ENCODE data around the gene C16orf90. TPM values are rescaled to one million over a fixed set of nuclear protein-coding genes. Genes with fewer than 3 reads are reported as not detected.

The C16orf90 gene
- total and polyA plus RNA-seq, 4 donors, result not detected

DNA sequence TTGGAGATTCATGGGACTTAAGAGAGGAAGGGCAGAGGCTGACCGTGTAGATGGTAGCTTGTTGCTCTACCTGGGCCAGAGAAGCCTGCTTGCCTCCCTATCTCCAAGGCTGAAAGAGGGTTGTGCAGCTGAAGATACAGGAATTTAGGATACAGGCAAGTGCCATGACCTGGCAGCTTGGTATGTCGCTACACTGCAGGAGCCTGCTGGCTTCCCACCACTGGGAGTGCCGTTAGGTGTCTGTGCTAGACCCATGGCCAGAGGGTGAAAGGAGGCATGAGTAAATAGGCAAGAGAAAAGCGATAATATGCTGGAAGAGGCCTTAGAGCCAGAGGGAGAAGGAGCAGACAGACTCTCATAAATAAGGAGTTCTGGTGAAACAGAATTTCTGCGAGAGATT lies 41.2 kb downstream of the C16orf90 start:
- no peak overlapping the region for H3K27ac ChIP-seq (ENCODE audit: low read depth in 1 of 2, low read length in 2 of 2)
- H3K9ac ChIP-seq (ENCODE audit: low read depth in 1 of 2, low read length in 2 of 2), result no peak overlapping the region
- WGBS, result 94% methylated on average over 5 of the region's 5 CpGs
- H3K4me1 ChIP-seq (ENCODE audit: control insufficient read depth in 4 of 4, insufficient read depth in 4 of 4, low read length in 3 of 4), result peaks cover 0 to 13% (median 8%) of the 10 kb centered on the region in 4 donors
- peaks cover 0 to 4% (median 2%) of the 10 kb centered on the region in 4 donors for H3K36me3 ChIP-seq (ENCODE audit: control insufficient read depth in 4 of 4, insufficient read depth in 3 of 4, low read depth in 1 of 4, low read length in 3 of 4)
- H3K27me3 ChIP-seq (ENCODE audit: control insufficient read depth in 4 of 4, insufficient read depth in 4 of 4, low read length in 3 of 4), result no peaks in the 10 kb centered on the region
- TF ChIP-seq, protein P1, sequence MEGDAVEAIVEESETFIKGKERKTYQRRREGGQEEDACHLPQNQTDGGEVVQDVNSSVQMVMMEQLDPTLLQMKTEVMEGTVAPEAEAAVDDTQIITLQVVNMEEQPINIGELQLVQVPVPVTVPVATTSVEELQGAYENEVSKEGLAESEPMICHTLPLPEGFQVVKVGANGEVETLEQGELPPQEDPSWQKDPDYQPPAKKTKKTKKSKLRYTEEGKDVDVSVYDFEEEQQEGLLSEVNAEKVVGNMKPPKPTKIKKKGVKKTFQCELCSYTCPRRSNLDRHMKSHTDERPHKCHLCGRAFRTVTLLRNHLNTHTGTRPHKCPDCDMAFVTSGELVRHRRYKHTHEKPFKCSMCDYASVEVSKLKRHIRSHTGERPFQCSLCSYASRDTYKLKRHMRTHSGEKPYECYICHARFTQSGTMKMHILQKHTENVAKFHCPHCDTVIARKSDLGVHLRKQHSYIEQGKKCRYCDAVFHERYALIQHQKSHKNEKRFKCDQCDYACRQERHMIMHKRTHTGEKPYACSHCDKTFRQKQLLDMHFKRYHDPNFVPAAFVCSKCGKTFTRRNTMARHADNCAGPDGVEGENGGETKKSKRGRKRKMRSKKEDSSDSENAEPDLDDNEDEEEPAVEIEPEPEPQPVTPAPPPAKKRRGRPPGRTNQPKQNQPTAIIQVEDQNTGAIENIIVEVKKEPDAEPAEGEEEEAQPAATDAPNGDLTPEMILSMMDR (IDR thresholded peaks at IDR 0.05; ENCODE audit: low read depth, low read length, missing input control), result no peak
- TF ChIP-seq JUND (IDR thresholded peaks at IDR 0.05), result no peak
- no peak for TF ChIP-seq RXRA (IDR thresholded peaks at IDR 0.05)
- no peak for DNase-seq (ENCODE audit: low spot score)
- no peaks in the 10 kb centered on the region for H3K9me3 ChIP-seq (ENCODE audit: control insufficient read depth in 4 of 4, low read length in 3 of 4)
- no peak overlapping the region for H3K4me3 ChIP-seq (ENCODE audit: low read depth in 1 of 3, low read length in 3 of 3)

DNA sequence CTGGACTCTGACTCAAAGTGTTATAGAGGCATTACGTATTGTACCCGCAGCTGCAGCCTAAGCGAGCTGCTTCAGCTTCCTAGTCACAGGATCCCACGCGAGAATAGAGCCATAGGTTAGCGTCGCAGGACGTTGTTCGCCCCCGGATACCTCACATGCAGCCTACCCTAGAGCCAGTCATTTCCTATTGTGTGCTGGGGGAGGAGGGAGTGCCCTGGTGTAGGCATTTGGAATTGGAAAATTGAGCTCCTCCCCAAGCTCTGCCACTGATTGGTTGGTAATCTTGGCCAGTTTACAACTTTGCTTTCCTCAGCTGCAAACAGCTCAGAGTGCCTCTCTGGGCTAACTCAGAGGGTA lies 51.3 kb downstream of the C16orf90 start:
- TF ChIP-seq RAD21 (IDR thresholded peaks at IDR 0.05) (peak in 1 of 2 donors; percentile 17), NR2F2 (IDR thresholded peaks at IDR 0.05) (no peak)
- TF ChIP-seq, protein P1 (IDR thresholded peaks at IDR 0.05; ENCODE audit: low read depth, low read length, missing input control), result peak; percentile 4
- Histone ChIP-seq H3K4me1 (ENCODE audit: control insufficient read depth in 4 of 4, insufficient read depth in 4 of 4, low read length in 3 of 4) (peaks cover 0 to 16% (median 8%) of the 10 kb centered on the region in 4 donors), H3K4me3 (ENCODE audit: low read depth in 1 of 3, low read length in 3 of 3) (peak overlapping the region; percentile 62 to 89 (median 83)), H3K9me3 (ENCODE audit: control insufficient read depth in 4 of 4, low read length in 3 of 4) (peaks cover 0 to 9% (median 3%) of the 10 kb centered on the region in 4 donors), H3K27ac (ENCODE audit: low read depth in 1 of 2, low read length in 2 of 2) (peak overlapping the region; percentile 16 to 41), H3K9ac (ENCODE audit: low read depth in 1 of 2, low read length in 2 of 2) (peak overlapping the region; percentile 45 to 75), H3K36me3 (ENCODE audit: control insufficient read depth in 4 of 4, insufficient read depth in 3 of 4, low read depth in 1 of 4, low read length in 3 of 4) (peaks cover 0 to 16% (median 4%) of the 10 kb centered on the region in 4 donors), H3K27me3 (ENCODE audit: control insufficient read depth in 4 of 4, insufficient read depth in 4 of 4, low read length in 3 of 4) (no peaks in the 10 kb centered on the region)
- DNase-seq (ENCODE audit: low spot score), result no peak
- 27% methylated on average over 10 of the region's 10 CpGs for WGBS

Small RNAs within 50 kb of the gene (small RNA-seq; reads per million reads assigned to genes)
- not detected for gene MIR6126

Other genes starting within 250 kb of the C16orf90 start
- 1 to 10 TPM; 1.2 to 3.3 TPM for gene MEFV, start 238.9 kb downstream of the C16orf90 start, total RNA-seq
- under 1 TPM; 0.33 to 0.36 TPM for gene MEFV, start 238.9 kb downstream of the C16orf90 start, polyA plus RNA-seq
- 10 to 100 TPM; 17.2 to 27.3 TPM for gene ZNF263, start 212.0 kb downstream of the C16orf90 start, total RNA-seq
- gene ZNF263, start 212.0 kb downstream of the C16orf90 start, polyA plus RNA-seq, result 1 to 10 TPM; 6.3 to 9.4 TPM
- gene TIGD7, start 190.1 kb downstream of the C16orf90 start, total RNA-seq, result 1 to 10 TPM; 1.8 to 2.6 TPM
- gene TIGD7, start 190.1 kb downstream of the C16orf90 start, polyA plus RNA-seq, result under 1 TPM; 0.58 to 0.71 TPM
- 10 to 100 TPM; 11.0 to 17.2 TPM for gene ZNF75A, start 190.0 kb downstream of the C16orf90 start, total RNA-seq
- 1 to 10 TPM; 4.9 to 8.6 TPM for gene ZNF75A, start 190.0 kb downstream of the C16orf90 start, polyA plus RNA-seq
- gene OR2C1, start 139.6 kb downstream of the C16orf90 start, total RNA-seq, result under 1 TPM; 0.08 to 0.19 TPM
- not detected for gene OR2C1, start 139.6 kb downstream of the C16orf90 start, polyA plus RNA-seq
- gene ZSCAN32, start 94.5 kb downstream of the C16orf90 start, total RNA-seq, result 1 to 10 TPM; 6.1 to 7.7 TPM
- 1 to 10 TPM; 4.2 to 5.9 TPM for gene ZSCAN32, start 94.5 kb downstream of the C16orf90 start, polyA plus RNA-seq
- gene ZNF174, start 94.3 kb downstream of the C16orf90 start, total RNA-seq, result 1 to 10 TPM; 4.2 to 4.6 TPM
- gene ZNF174, start 94.3 kb downstream of the C16orf90 start, polyA plus RNA-seq, result 1 to 10 TPM; 3.8 to 4.1 TPM
- gene ZNF597, start 52.0 kb downstream of the C16orf90 start, total RNA-seq, result 1 to 10 TPM; 1.2 to 1.7 TPM
- gene ZNF597, start 52.0 kb downstream of the C16orf90 start, polyA plus RNA-seq, result under 1 TPM; 0.53 to 0.54 TPM
- 10 to 100 TPM; 11.3 to 21.3 TPM for gene NAA60, start 51.8 kb downstream of the C16orf90 start, total RNA-seq
- 10 to 100 TPM; 29.9 to 41.3 TPM for gene NAA60, start 51.8 kb downstream of the C16orf90 start, polyA plus RNA-seq
- gene CLUAP1, start 5.5 kb upstream of the C16orf90 start, total RNA-seq, result 1 to 10 TPM; 4.4 to 5.2 TPM
- 1 to 10 TPM; 3.1 to 8.1 TPM for gene CLUAP1, start 5.5 kb upstream of the C16orf90 start, polyA plus RNA-seq
- gene NLRC3, start 81.9 kb upstream of the C16orf90 start, total RNA-seq, result 1 to 10 TPM; 1.5 to 2.2 TPM
- gene NLRC3, start 81.9 kb upstream of the C16orf90 start, polyA plus RNA-seq, result under 1 TPM; 0.35 to 0.58 TPM
- 1 to 10 TPM; 1.8 to 4.9 TPM for gene SLX4, start 116.1 kb upstream of the C16orf90 start, total RNA-seq
- gene SLX4, start 116.1 kb upstream of the C16orf90 start, polyA plus RNA-seq, result under 1 TPM; 0.32 to 0.87 TPM
- gene DNASE1, start 159.2 kb upstream of the C16orf90 start, total RNA-seq, result 10 to 100 TPM; 10.2 to 11.6 TPM
- gene DNASE1, start 159.2 kb upstream of the C16orf90 start, polyA plus RNA-seq, result 1 to 10 TPM in 1 of 2 donors, under 1 TPM in 1; 0.77 to 2.1 TPM
- gene TRAP1, start 222.0 kb upstream of the C16orf90 start, total RNA-seq, result 100 to 1,000 TPM in 1 of 2 donors, 10 to 100 TPM in 1; 96.0 to 129 TPM
- 100 to 1,000 TPM in 1 of 2 donors, 10 to 100 TPM in 1; 78.3 to 148 TPM for gene TRAP1, start 222.0 kb upstream of the C16orf90 start, polyA plus RNA-seq

Data from liver (tissue), 10 donors.